ENCODE results near the gene METTL22. TPM values are rescaled to one million over a fixed set of nuclear protein-coding genes. Genes with fewer than 3 reads are reported as not detected.
A peak's percentile ranks its signal among the peaks of the same experiment; 100 is the strongest.

The METTL22 gene
- polyA plus RNA-seq, 4 donors, result 14.1 to 23.3 (median 15.5) TPM

- Histone ChIP-seq H3K4me1 (ENCODE audit: control insufficient read depth in 3 of 3, insufficient read depth in 2 of 3, low read depth in 1 of 3, low read length in 2 of 3) (peaks cover 3 to 37% (median 7%) of the 10 kb centered on the region in 3 donors), H3K27ac (ENCODE audit: low read depth in 1 of 3, low read length in 2 of 3) (peak overlapping the region; percentile 34 to 56 (median 49)), H3K9me3 (ENCODE audit: control insufficient read depth in 2 of 2, insufficient read depth in 1 of 2, low read depth in 1 of 2, low read length in 1 of 2) (no peaks in the 10 kb centered on the region), H3K27me3 (ENCODE audit: control insufficient read depth in 3 of 3, insufficient read depth in 3 of 3, low read length in 3 of 3) (no peaks in the 10 kb centered on the region), H3K4me3 (ENCODE audit: low read depth in 1 of 3, low read length in 3 of 3) (peak overlapping the region; percentile 54 to 90 (median 65)), H3K36me3 (ENCODE audit: control insufficient read depth in 3 of 3, insufficient read depth in 2 of 3, low read depth in 1 of 3, low read length in 3 of 3) (peaks cover 0 to 5% (median 0%) of the 10 kb centered on the region in 3 donors)
- no peak for DNase-seq
- FAIRE-seq, result no peak
- 8 to 15% (median 13%) methylated on average over 21 to 24 of the region's 24 CpGs for WGBS, 3 donors
These were observed 52.3 kb downstream of the METTL22 start for GRCh38 chr16:8673611-8674412.

GRCh38 chr16:8674413-8675022 lies 53.0 kb downstream of the METTL22 start, which contains the start of gene ABAT:
Gene ABAT (plus strand): TSS chr16:8674617. CDS start chr16:8735740, 61,123 bp downstream.
- Histone ChIP-seq H3K4me1 (ENCODE audit: control insufficient read depth in 3 of 3, insufficient read depth in 2 of 3, low read depth in 1 of 3, low read length in 2 of 3) (peaks cover 3 to 43% (median 7%) of the 10 kb centered on the region in 3 donors), H3K27me3 (ENCODE audit: control insufficient read depth in 3 of 3, insufficient read depth in 3 of 3, low read length in 3 of 3) (no peaks in the 10 kb centered on the region), H3K36me3 (ENCODE audit: control insufficient read depth in 3 of 3, insufficient read depth in 2 of 3, low read depth in 1 of 3, low read length in 3 of 3) (peaks cover 0 to 6% (median 0%) of the 10 kb centered on the region in 3 donors), H3K27ac (ENCODE audit: low read depth in 1 of 3, low read length in 2 of 3) (peak within 1 kb of the TSS; percentile 34 to 56 (median 49)), H3K9me3 (ENCODE audit: control insufficient read depth in 2 of 2, insufficient read depth in 1 of 2, low read depth in 1 of 2, low read length in 1 of 2) (no peaks in the 10 kb centered on the region), H3K4me3 (ENCODE audit: low read depth in 1 of 3, low read length in 3 of 3) (peak within 1 kb of the TSS; percentile 54 to 90 (median 76))
- DNase-seq, result peak; percentile 94 to 95
- no peak for FAIRE-seq
- 2 to 4% (median 2%) methylated on average over 39 to 49 of the region's 49 CpGs for WGBS, 3 donors

GRCh38 chr16:8675183-8676159 lies 54.0 kb downstream of the METTL22 start:
- H3K27ac ChIP-seq (ENCODE audit: low read depth in 1 of 3, low read length in 2 of 3), result peak overlapping the region in 1 of 3 donors; percentile 8
- FAIRE-seq (no peak), DNase-seq (peak in 1 of 2 donors; percentile 63)
- H3K27me3 ChIP-seq (ENCODE audit: control insufficient read depth in 3 of 3, insufficient read depth in 3 of 3, low read length in 3 of 3), result no peaks in the 10 kb centered on the region
- peaks cover 3 to 43% (median 7%) of the 10 kb centered on the region in 3 donors for H3K4me1 ChIP-seq (ENCODE audit: control insufficient read depth in 3 of 3, insufficient read depth in 2 of 3, low read depth in 1 of 3, low read length in 2 of 3)
- peaks cover 0 to 5% of the 10 kb centered on the region in 2 donors for H3K9me3 ChIP-seq (ENCODE audit: control insufficient read depth in 2 of 2, insufficient read depth in 1 of 2, low read depth in 1 of 2, low read length in 1 of 2)
- WGBS, 3 donors, result 45 to 58% (median 50%) methylated on average over 13 of the region's 13 CpGs
- peak overlapping the region in 2 of 3 donors; percentile 76 to 90 for H3K4me3 ChIP-seq (ENCODE audit: low read depth in 1 of 3, low read length in 3 of 3)
- H3K36me3 ChIP-seq (ENCODE audit: control insufficient read depth in 3 of 3, insufficient read depth in 2 of 3, low read depth in 1 of 3, low read length in 3 of 3), result peaks cover 0 to 8% (median 0%) of the 10 kb centered on the region in 3 donors

GRCh38 chr16:8676160-8676547 lies 54.7 kb downstream of the METTL22 start:
- no peak for DNase-seq
- Histone ChIP-seq H3K4me3 (ENCODE audit: low read depth in 1 of 3, low read length in 3 of 3) (no peak overlapping the region), H3K36me3 (ENCODE audit: control insufficient read depth in 3 of 3, insufficient read depth in 2 of 3, low read depth in 1 of 3, low read length in 3 of 3) (peaks cover 0 to 8% (median 0%) of the 10 kb centered on the region in 3 donors), H3K9me3 (ENCODE audit: control insufficient read depth in 2 of 2, insufficient read depth in 1 of 2, low read depth in 1 of 2, low read length in 1 of 2) (peaks cover 0 to 5% of the 10 kb centered on the region in 2 donors), H3K27ac (ENCODE audit: low read depth in 1 of 3, low read length in 2 of 3) (peak overlapping the region in 1 of 3 donors; percentile 8), H3K27me3 (ENCODE audit: control insufficient read depth in 3 of 3, insufficient read depth in 3 of 3, low read length in 3 of 3) (no peaks in the 10 kb centered on the region), H3K4me1 (ENCODE audit: control insufficient read depth in 3 of 3, insufficient read depth in 2 of 3, low read depth in 1 of 3, low read length in 2 of 3) (peaks cover 3 to 43% (median 7%) of the 10 kb centered on the region in 3 donors)
- 54 to 64% (median 58%) methylated on average over 5 of the region's 5 CpGs for WGBS, 3 donors
- FAIRE-seq, result no peak

- peaks cover 3 to 43% (median 7%) of the 10 kb centered on the region in 3 donors for H3K4me1 ChIP-seq (ENCODE audit: control insufficient read depth in 3 of 3, insufficient read depth in 2 of 3, low read depth in 1 of 3, low read length in 2 of 3)
- peaks cover 0 to 5% of the 10 kb centered on the region in 2 donors for H3K9me3 ChIP-seq (ENCODE audit: control insufficient read depth in 2 of 2, insufficient read depth in 1 of 2, low read depth in 1 of 2, low read length in 1 of 2)
- WGBS, 3 donors, result 39 to 67% (median 45%) methylated on average over 7 of the region's 7 CpGs
- FAIRE-seq, result no peak
- H3K27ac ChIP-seq (ENCODE audit: low read depth in 1 of 3, low read length in 2 of 3), result no peak overlapping the region
- peak in 1 of 2 donors; percentile 40 for DNase-seq
- H3K27me3 ChIP-seq (ENCODE audit: control insufficient read depth in 3 of 3, insufficient read depth in 3 of 3, low read length in 3 of 3), result no peaks in the 10 kb centered on the region
- peaks cover 0 to 10% (median 0%) of the 10 kb centered on the region in 3 donors for H3K36me3 ChIP-seq (ENCODE audit: control insufficient read depth in 3 of 3, insufficient read depth in 2 of 3, low read depth in 1 of 3, low read length in 3 of 3)
- no peak overlapping the region for H3K4me3 ChIP-seq (ENCODE audit: low read depth in 1 of 3, low read length in 3 of 3)
These were observed 55.4 kb downstream of the METTL22 start for GRCh38 chr16:8676737-8677375.

- DNase-seq (no peak), FAIRE-seq (no peak)
- H3K36me3 ChIP-seq (ENCODE audit: control insufficient read depth in 3 of 3, insufficient read depth in 2 of 3, low read depth in 1 of 3, low read length in 3 of 3), result peaks cover 0 to 11% (median 0%) of the 10 kb centered on the region in 3 donors
- peaks cover 3 to 43% (median 7%) of the 10 kb centered on the region in 3 donors for H3K4me1 ChIP-seq (ENCODE audit: control insufficient read depth in 3 of 3, insufficient read depth in 2 of 3, low read depth in 1 of 3, low read length in 2 of 3)
- WGBS, 3 donors, result 74 to 86% (median 76%) methylated on average over 5 of the region's 5 CpGs
- no peak overlapping the region for H3K27ac ChIP-seq (ENCODE audit: low read depth in 1 of 3, low read length in 2 of 3)
- H3K27me3 ChIP-seq (ENCODE audit: control insufficient read depth in 3 of 3, insufficient read depth in 3 of 3, low read length in 3 of 3), result no peaks in the 10 kb centered on the region
- H3K9me3 ChIP-seq (ENCODE audit: control insufficient read depth in 2 of 2, insufficient read depth in 1 of 2, low read depth in 1 of 2, low read length in 1 of 2), result peaks cover 0 to 5% of the 10 kb centered on the region in 2 donors
- no peak overlapping the region for H3K4me3 ChIP-seq (ENCODE audit: low read depth in 1 of 3, low read length in 3 of 3)
These were observed 56.0 kb downstream of the METTL22 start for GRCh38 chr16:8677481-8677880.

- DNase-seq (peak in 1 of 2 donors; percentile 25), FAIRE-seq (no peak)
- no peaks in the 10 kb centered on the region for H3K27me3 ChIP-seq (ENCODE audit: control insufficient read depth in 3 of 3, insufficient read depth in 3 of 3, low read length in 3 of 3)
- 89 to 91% (median 91%) methylated on average over 7 of the region's 7 CpGs for WGBS, 3 donors
- peaks cover 0 to 5% of the 10 kb centered on the region in 2 donors for H3K9me3 ChIP-seq (ENCODE audit: control insufficient read depth in 2 of 2, insufficient read depth in 1 of 2, low read depth in 1 of 2, low read length in 1 of 2)
- H3K4me1 ChIP-seq (ENCODE audit: control insufficient read depth in 3 of 3, insufficient read depth in 2 of 3, low read depth in 1 of 3, low read length in 2 of 3), result peaks cover 3 to 43% (median 7%) of the 10 kb centered on the region in 3 donors
- no peak overlapping the region for H3K4me3 ChIP-seq (ENCODE audit: low read depth in 1 of 3, low read length in 3 of 3)
- peaks cover 0 to 13% (median 0%) of the 10 kb centered on the region in 3 donors for H3K36me3 ChIP-seq (ENCODE audit: control insufficient read depth in 3 of 3, insufficient read depth in 2 of 3, low read depth in 1 of 3, low read length in 3 of 3)
- H3K27ac ChIP-seq (ENCODE audit: low read depth in 1 of 3, low read length in 2 of 3), result no peak overlapping the region
These were observed 56.8 kb downstream of the METTL22 start for GRCh38 chr16:8678068-8678927.
